Iris pigment epithelial cell (primary cell): ENCODE data around the gene FPR1.
"Not testable (repeated sequence)": the region's sequence is repeated elsewhere in the genome, so short reads cannot be mapped to it uniquely, and the experiment has no call there.

Experiments
- DNase-seq: peaks from one replicate; pipeline ENCODE4 v3.0.0-alpha.2; 2011; ENCODE audit warnings: low read depth

FPR1 gene

DNA sequence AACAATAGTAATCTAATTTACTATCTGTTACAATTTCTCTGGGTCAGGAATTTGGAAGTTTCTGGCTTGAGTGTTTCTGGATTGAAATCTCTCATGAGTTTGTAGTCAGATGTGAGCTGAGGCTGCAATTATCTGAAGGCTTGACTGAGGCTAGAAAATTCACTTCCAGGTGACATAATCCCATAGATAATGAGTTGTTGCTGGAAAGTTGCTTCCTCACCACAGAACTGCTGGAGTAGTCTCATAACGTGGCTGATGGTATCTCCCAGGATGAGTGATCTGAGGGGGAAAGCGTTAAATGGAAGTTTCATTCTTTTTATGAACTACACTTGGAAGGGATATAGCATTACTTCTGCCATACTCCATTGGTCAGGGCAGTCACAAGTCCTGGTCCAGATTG lies 28.0 kb upstream of the FPR1 start:
- no peak for DNase-seq

DNA sequence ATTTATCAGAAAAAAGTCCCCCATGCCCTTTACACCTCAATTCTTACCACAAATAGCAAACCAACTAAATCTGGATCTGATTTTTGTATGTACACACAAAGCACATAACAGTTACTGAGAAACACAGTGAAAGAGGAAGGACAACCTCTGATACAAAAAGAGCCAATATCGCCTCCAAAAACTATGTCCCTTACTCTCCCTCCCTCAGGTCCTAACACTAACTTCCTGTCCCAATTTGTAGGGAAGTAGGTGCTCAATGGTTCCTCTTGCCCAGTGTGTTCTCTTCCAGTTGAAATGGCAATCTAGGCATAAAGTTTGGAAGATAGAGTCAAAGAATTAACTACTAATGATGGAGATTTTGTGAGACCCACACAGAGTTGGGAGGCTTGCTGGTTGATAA lies 27.5 kb upstream of the FPR1 start:
- no peak for DNase-seq

DNA sequence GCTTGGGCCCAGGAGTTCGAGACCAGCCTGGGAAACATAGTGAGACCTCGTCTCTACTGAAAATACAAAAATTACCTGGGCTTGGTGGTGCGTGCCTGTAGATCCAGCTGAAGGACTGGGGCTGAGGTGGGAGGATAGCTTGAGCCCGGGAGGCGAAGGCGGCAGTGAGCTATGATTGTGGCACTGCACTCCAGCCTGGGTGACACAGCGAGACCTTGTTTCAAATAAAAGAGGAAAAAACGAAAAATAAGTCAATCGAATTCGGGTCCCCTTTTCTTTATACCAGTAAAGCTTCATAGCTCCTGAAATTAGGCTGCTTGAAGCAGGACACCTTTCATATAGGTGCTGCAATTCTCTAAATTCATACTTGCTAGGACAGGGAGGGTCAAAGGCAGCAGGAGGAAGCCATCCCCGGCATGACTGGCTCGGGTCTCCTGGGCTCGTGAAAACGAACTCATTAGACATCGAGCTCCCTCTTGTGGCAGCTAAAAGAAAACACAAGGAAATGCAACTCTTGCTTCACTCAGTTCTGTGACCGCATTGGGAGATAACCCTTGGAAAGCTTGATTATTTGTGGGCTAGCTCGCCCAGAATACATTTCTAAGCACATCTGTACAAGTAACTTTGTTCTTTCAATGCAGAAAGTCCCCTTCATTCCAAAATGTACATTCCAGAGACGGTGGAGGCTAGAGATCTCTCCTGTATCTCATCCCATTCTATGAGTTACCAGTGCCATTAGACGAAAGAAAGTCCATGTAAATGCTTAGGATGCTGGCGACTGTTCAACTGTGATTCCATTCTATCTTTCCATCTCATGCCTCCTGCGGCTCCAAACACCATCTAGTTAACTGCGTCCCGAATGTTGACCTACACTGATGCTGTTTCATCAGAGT lies 26.1 kb upstream of the FPR1 start:
- DNase-seq = peak; percentile 84

DNA sequence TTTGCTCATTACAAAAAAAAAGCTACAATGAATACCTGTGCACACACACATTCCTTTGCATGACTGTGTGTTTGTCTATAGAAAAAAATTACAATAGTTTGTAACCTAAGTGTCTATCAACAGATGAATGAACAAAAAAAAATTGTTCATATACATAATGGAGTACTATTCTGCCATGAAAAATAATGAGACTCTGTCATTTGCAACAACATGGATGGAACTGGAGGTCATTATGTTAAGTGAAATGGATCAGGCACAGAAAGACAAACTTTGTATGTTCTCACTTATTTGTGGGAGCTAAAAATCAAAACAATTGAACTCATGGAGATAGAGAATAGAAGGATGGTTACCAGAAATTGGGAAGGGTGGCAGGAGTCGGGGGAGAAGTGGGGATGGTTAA lies 24.9 kb upstream of the FPR1 start:
- DNase-seq = not testable (repeated sequence)

DNA sequence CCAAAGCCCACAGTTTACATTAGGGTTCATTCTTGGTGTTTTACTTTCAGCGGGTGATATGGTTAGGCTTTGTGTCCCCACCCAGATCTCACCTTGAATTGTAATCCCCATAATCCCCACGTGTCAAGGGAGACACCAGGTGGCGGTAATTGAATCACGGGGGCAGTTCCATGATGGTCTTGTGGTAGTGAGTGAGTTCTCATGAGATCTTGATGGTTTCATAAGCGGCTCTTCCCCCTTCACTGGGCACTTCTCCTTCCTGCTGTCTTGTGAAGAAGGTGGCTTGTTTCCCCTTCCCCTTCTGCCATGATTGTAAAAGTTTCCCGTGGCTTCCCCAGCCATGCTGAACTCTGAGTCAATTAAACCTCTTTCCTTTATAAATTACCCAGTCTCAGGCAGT lies 21.3 kb upstream of the FPR1 start:
- no peak for DNase-seq

DNA sequence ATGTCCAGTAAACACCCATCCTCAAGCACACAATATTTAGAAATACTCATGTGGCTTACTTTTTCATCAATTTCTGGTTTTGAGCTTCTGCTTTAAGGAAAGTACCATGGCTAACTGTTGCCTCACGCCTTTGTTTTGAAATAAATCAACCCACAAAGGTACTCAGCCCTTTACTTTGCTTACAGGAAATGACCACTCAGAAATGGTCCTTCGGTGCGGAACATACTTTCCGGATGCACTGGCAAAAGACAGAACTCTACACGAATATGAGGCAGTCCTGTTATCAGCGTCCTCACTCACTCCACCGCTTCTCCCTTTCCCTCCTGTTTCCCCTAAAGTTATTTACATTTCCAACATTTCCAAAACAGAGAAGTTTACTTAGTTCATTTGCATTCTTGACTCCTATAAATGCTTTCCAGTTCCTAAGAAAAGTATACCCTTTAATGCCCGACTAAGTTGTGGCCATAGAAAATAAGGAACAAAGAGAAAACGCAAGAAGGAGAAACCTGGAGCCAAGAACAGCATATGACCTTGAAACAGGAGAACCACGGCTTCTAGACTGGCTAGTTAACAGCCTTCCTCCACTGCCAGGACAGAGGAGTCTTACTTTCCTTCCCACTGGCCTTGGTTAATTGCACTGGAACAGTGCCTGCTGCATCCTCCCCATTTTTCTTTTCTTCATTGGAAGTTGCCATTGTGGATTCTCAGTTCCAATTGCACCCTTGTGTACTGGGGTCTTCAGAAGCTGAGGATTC lies 19.9 kb upstream of the FPR1 start:
- peak; percentile 8 for DNase-seq

DNA sequence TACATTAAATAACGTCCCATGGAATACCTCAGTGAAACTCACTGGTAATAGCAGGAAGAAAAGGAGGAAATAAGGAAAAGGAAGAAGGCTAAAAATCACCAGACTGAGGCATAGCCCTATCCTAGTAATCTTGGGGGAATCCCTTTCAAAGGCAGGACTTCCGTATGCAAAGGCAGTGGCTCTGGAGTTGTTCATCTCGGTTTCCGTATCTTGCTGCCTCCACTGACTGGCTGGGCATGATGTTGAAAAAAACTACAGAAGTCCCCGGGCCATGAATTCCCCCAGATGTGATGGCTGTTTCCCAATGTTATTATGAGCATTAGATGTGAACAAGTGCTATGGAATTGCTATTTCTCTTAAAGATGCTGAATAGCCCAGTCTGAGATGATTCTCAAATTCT lies 14.8 kb upstream of the FPR1 start:
- no peak for DNase-seq

DNA sequence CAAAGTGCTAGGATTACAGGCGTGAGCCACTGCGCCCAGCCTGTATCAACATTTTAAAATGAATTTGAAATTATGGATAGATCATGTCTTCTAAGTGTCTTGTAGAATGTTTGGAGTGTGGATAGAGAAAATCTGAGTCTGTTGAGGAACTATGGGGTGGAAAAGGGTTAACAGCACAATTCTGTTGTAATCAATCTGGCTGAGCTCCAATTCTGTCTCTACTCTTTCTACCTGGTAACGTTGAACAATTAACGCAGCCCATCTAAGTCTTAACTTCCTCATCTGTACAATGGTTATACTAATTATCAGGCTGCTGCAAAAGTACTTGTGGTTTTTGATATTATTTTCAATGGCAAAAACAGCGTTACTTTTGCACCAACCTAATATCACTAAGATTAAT lies 13.4 kb upstream of the FPR1 start:
- no peak for DNase-seq

DNA sequence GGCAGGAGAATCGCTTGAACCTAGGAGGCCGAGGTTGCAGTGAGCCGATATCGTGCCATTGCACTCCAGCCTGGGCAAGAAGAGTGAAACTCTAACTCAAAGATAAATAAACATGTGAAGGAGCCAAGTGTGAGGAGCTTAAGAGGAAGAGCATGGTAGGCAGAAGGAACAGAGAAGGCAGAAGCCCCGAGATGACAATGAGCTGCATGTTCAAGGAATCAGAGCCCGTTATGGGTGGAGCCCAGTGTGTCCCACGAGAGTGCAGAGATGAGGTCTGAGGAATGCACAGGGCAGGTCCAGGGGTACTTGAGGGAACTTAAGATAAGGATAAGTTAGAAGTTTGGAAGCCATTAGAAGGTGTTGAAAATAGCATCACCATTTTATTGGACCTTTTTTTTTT lies 10.0 kb upstream of the FPR1 start:
- DNase-seq = no peak

DNA sequence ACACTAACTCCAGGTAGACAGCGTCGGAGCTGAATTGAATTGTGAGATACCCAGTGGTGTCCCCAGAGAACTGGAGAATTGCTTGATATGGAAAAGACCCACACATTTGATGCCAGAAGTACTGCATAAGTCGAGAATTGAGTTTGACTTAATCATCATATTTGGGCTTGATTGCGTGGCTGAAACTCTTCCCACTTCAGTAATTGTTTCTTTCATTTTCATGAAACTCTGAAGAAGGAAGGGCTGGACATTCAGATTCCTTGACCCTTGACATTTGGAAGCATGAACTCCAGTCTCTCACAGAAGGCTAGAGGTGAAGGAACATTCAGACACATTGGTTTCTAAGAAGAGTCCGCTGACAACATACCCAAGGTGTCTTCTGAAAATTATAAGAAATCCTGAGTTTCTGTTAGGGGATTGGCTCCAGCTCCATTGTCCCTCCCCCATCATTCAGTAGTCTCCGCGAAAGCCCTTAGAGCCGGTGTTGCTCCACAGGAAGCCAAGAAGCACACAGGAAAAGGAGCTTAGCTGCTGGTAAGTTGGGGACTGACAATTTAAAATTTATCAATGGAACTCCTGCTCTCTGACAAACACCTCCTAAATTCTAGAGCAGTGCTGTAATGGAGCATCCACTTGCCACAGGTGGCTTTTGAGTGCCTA lies 9.1 kb upstream of the FPR1 start, which contains the start of gene FPR2:
Gene FPR2, plus strand, starts transcription at position 484 of the 660 bp plus-strand sequence. CDS start 7,479 bp downstream, outside the sequence.
- no peak for DNase-seq

DNA sequence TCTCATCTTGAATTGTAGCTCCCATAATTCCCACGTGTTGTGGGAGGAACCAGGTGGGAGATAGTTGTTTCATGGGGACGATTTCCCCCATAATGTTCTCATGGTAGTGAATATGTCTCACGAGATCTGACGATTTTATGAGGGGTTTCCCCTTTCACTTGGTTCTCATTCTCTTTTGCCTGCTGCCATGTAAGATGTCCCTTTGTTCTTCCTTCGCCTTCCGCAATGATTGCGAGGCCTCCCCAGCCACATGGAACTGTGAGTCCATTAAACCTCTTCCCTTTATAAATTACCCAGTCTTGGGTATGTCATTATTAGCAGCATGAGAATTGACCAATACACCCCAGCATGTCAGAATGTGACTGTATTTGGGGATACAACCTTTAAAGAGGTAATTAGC lies 3.9 kb upstream of the FPR1 start:
- no peak for DNase-seq

DNA sequence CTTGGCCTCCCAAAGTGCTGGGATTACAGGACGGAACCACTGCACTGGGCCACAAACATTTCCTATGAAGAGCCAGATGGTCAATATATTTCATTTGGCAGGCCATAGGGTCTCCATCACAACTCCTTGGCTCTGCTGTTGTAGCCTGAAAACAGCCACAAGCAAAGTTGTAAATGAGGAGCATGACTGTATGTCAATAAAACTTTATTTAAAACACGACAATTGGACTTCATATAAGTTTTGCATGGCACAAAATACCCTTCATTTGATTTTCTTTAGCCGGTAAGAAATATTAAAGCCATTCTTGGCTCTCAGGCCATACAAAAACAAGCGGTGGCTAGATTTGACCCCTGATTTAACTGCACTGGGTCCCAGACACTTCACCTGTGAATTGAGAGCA lies 3.1 kb upstream of the FPR1 start:
- DNase-seq = no peak

DNA sequence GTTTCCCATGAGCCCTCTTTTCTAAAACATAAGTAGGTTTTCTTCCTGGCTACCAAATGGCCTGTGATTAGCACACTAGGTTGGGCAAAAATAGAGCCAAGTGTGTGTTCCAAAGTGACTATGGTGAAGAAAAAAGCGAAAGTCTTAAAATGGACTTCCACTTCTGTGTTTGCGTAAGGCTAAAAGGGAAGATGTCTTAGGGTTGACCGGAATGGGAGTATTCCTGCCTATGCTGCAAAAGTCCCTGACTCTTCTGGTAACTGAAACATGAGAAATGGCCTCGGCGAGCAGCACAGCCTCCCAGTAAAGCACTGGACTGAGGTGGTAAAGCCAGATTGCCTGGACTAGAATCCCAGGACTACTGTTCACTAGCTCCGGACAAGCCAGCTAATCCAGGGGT lies 2.4 kb upstream of the FPR1 start:
- no peak for DNase-seq

DNA sequence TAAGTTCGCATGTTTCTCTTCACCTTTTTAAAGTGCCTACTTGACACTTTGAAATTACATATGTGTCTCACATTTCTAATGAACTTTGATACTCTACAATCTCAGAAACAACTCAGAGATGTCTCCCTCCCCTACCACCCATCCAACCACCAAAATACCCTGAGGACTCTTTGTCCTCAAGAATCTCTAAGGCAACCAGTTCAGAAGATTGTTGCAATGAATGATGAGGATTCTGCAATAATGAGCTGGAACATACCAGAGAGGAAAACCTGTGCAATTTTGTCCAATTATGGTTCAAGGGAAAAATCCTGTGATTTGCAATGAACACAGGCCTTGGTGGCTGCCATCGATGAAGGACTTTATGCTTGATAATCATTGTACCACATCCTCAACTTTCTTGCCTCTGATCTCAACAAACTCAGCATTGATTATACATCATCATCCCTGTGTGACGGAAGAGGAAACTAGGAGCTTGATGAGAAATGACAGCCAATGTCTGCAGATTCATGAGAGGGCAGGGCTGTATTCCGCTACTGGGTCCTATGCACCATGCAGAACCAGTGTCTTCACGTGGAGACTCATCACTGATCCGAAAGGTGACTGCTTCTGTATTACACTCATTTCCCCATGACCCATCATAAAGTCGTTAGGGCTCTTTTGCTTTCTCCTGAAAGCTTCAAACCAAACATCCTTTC lies 1.1 kb downstream of the FPR1 start:
- peak; percentile 28 for DNase-seq

DNA sequence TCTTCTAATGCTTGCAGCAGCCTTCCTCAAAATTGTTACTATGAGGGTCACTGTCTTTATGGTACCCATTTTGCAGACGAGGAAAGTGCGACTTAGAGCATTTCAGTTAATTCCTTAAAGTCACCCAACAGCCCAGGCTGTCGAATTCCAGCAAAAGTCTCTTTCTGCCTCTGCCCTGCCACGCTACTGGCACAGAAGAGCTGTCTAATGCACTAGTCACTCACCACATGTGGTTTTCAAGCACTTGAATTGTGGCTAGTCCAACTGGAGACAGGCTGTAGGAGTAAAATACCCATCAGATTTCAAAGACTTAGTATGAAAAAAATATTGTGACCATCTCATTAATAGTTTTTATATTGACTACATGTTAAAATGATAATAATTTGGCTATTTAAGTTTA lies 1.7 kb downstream of the FPR1 start:
- peak; percentile 26 for DNase-seq

DNA sequence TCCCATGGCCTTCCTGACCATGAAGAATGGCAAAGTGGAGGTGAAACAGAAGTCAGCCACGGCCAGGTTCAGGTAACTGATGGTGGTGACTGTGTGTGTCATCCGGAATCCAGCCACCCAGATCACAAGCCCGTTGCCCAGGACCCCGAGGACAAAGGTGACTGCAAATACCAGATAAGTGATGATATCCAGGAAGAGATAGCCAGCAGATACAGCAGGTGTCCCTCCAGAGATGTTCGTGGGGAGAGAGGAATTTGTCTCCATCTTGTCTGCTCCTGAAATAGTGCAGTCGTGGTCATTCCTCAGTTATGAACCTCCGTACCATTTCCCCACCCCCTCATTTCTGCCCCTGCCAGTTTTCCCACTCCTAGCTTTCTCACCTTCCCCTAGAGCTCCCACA lies 4.9 kb downstream of the FPR1 start:
- DNase-seq = no peak

DNA sequence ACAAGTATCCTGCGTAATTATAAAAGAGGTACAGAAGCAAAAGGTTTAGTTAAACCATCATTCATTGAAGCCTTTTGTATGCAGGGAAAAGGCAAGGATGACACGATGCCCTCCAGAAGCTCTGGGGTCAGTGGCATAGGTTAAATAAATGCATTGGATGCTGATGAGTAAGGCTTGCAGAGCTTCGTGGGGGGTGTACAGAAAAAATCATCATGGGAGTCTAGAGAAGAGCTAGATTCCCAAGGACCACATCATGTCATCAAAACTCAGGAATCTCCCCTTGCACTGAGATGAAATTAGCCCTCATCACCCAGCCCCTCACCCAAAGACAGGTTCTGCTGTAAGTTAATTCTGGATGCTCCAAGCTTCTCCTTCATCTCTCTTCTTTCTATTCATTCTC lies 8.3 kb downstream of the FPR1 start:
- peak; percentile 43 for DNase-seq

DNA sequence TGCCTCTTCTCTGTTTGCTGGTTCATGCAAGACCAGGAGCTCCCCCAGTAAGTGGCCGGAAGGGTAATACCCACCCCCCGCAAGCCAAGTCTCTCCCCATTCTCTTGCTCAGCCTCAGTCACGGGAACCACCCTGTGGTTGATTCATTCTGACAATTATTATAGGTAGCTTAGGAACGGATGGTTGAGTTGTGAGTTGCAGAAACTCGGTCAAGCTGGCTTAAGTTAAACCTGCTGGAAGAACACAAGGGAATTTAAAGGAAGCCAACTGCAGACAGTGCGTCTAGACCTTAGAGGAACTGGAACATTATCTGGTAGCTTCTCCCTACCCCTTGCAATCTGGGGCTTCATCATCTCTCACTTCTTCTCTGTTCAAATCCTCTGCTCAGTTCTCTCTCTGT lies 8.9 kb downstream of the FPR1 start:
- peak; percentile 72 for DNase-seq

DNA sequence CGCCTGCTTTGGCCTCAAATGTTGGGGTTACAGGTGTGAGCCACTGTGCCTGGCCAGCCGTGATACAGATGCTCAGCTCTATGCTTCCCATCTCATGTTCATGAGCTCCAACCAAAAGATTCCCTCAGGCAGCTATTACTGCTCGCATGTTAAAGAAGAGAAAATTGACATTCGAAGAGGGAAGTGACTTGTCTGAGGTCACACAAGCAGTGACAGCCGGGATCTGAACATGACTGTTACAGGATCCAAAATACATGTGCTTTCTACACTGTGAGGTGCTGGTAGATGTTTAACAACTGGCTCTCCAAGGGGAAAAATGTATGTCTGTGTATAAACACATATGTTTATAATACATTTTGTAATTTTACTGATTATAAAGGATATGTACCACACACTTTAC lies 11.3 kb downstream of the FPR1 start:
- no peak for DNase-seq

DNA sequence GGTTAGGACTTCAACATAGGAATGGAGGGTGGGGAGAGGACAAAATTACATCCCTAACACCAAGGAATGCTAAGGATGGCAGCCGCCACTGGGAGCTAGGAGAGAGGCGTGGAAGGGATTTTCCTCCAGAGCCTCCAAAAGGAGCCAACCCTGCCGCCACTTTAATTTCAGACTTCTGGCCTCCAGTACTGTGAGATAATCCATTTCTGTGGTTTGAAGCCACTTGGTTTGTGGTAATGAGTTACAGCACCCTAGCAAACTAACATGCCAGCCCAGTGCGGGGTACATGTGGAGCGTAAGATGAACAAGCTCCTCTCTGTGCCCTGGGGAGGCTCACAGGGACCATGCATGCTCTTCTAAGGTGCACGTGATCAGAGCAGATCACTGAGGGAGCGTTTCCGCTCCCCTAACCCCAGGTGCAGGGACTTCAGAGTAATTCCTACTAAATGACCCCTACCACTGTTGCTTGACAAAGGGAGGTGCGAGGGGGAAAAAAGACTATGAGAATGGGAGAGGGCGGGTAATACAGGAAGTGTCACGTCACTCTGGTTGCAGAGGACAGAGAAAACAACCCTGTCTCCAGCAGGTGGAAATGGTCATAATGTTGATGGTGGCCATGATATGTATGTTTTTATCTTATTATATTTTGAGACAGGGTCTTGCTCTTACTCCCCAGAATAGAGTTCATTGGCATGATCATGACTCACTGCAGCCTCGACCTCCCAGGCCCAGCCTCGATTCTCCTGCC lies 12.0 kb downstream of the FPR1 start:
- DNase-seq = no peak

DNA sequence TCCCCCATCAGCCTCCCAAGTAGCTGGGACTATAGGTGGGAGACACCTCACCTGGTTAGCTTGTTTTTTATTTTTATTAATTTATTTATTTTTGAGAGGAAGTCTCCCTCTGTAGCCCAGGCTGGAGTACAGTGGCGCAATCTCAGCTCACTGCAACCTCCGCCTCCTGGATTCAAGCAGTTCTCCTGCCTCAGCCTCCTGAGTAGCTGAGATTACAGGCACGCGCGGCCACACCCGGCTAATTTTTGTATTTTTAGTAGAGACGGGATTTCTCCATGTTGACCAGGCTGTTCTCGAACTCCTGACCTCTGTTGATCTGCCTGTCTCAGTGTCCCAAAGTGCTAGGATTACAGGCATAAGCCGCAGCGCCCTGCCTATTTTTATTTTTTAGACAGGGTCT lies 13.2 kb downstream of the FPR1 start:
- not testable (repeated sequence) for DNase-seq

DNA sequence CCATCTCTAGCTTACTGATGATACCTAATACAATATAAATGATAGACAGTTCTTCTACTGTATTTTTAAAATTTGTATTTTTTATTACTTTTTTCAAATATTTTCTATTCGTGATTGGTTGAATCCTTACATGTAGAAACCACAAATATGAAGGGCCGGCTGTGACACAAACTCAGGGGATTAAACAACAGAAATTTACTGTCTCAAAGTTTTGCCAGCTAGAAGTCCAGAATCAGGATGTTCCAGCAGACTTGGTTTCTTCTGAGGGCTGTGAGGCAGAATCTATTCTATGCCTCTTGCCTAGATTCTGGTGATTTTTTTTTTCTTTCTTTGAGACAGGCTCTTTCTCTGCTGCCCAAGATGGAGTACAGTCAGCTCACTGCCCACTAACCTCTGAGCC lies 13.8 kb downstream of the FPR1 start:
- no peak for DNase-seq
